DMS79 treated with DMSO at 0.1 percent for 48 hours (cell line): Measurements from ENCODE around the gene AGAP3.

Source experiments
- DNase-seq: peaks from one replicate; lab custom pipeline; 2025; lab: John Stamatoyannopoulos, UW

The AGAP3 gene

GRCh38 chr7:151187409-151188251 is 101.4 kb downstream of the AGAP3 start:
- DNase-seq = no peak

DNA sequence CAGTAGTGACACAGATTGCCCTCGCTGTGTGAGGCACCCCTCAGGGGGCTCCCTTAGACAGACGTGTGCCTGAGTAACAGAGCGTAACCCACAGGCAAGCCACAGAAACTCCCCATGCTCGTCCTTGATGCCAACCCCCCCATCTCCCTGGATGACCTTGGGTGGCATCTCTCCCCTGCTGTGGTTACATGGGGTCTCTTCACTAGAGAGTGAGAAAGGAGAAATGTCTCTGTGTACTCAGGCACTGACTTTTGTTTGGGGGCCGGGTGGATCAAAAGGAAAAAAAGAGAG is 101.9 kb downstream of the AGAP3 start:
- DNase-seq = no peak

DNA sequence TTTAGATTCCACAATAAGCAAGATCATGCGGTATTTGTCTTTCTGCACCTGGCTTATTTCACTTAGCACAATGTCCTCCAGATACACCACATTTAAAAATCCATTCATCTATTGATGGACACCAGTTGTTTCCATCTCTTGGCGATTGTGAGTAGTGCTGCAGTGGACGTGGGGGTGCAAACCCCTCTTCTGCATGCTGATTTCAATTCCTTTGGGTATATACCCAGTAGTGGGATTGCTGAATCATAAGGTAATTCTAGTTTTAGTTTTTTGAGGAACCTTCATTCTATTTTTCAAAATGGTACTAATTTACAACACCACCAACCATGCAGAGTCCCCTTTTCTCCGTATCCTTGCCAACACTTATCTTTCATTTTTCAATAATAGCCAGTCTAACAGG is 102.8 kb downstream of the AGAP3 start:
- no peak for DNase-seq

DNA sequence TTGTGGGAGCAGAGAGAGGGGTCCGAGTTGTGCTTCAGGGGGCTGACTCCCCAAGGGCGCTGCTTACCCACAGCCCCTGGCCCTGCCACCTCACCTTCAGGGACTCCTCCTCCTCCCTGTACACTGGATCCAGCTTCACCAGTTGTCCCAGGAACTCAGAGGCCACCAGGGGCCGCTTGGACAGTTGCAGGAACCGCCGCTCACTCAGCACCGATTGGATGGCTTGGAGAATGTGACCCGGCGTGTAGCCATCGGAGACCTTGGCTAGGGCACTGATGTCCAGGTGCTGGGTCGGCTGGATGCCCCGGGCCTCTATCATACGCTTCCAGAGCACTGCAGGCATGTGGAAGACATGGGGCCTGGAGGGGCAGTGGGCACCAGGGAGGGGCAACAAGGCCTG is 105.3 kb downstream of the AGAP3 start:
- no peak for DNase-seq

- no peak for DNase-seq
Measured at GRCh38 chr7:151192002-151192539, 105.8 kb downstream of the AGAP3 start.

DNA sequence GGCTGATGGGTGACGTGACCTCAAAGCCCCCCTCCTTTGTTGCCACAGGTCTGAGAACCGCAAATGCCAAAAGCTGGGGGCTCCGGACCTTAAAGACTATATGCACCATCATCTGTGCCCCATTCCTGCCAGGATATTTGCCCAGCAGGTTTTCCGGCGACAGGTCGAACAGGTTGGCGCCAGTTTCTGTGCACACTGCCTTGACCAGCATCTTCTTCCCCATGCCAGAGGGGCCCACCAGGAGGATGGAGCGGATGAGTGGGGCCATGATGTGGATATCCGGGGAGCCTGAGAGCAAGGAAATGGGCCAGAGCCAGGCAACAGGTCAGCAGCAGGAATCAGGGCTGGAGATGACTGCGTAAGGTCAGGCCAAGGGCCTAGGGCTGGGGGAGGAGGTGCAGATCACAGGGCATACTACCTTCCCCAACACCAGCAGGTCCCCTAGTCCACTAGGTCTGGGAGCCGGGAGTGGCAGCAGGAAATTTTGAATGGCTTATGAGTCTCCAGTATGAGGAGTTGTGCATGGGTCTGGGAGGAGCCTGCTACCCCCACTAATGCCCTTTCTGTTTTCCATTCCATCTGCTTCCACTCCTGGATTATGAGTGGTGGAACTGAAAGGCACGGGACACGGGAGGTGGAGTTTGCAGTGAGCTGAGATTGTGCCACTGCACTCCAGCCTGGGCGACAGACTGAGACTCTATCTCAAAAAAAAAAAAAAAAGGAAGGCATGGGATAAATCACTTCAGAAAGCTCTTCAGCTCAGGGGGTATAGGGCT is 107.1 kb downstream of the AGAP3 start:
- no peak for DNase-seq
